Stimulated activated CD8-positive, alpha-beta memory T cell treated with anti-CD3 and anti-CD28 coated beads, Interleukin-7, amount 100 ng/mL, for 4 hours (primary cell): ENCODE measurements around the gene AVL9.
"Not testable (repeated sequence)": the region's sequence is repeated elsewhere in the genome, so short reads cannot be mapped to it uniquely, and the experiment has no call there.

Experiments
- DNase-seq, 2 donors: peaks; one replicate each; pipeline ENCODE4 v3.0.0-alpha.2; 2020; ENCODE audit warnings: low read depth in 2 of 2

AVL9 gene

GRCh38 chr7:32637611-32638010, 142.3 kb downstream of the AVL9 start:
- not testable (repeated sequence) for DNase-seq
